Measurements from ENCODE around the gene NLRC5.
"Not testable (repeated sequence)": the region's sequence is repeated elsewhere in the genome, so short reads cannot be mapped to it uniquely, and the experiment has no call there.

The NLRC5 gene

GRCh38 chr16:57054771-57055170 is 65.4 kb downstream of the NLRC5 start:
- no peak for DNase-seq

DNA sequence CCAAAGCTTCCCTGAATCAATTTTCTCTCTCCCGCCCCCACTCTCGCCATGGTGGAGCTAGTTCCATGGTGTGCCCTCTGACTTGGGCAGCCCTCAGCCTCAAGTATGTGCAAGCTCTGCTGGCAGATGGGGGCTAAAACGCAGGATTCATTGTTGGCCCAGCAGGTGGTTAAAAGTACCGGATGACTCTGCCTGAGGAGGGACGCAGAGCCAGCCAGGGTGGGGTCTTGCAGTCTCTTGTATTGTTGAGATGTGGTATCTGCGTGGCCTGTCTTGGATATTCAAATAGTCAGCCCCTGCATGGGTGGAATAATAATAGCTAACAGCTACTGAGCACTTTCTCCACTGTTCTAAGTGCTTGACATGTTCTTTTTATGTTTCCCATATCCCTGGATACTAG is 66.3 kb downstream of the NLRC5 start:
- DNase-seq: no peak

GRCh38 chr16:57058291-57058861 is 69.0 kb downstream of the NLRC5 start:
- no peak for DNase-seq

GRCh38 chr16:57060323-57061083 is 71.1 kb downstream of the NLRC5 start:
- no peak for DNase-seq

DNA sequence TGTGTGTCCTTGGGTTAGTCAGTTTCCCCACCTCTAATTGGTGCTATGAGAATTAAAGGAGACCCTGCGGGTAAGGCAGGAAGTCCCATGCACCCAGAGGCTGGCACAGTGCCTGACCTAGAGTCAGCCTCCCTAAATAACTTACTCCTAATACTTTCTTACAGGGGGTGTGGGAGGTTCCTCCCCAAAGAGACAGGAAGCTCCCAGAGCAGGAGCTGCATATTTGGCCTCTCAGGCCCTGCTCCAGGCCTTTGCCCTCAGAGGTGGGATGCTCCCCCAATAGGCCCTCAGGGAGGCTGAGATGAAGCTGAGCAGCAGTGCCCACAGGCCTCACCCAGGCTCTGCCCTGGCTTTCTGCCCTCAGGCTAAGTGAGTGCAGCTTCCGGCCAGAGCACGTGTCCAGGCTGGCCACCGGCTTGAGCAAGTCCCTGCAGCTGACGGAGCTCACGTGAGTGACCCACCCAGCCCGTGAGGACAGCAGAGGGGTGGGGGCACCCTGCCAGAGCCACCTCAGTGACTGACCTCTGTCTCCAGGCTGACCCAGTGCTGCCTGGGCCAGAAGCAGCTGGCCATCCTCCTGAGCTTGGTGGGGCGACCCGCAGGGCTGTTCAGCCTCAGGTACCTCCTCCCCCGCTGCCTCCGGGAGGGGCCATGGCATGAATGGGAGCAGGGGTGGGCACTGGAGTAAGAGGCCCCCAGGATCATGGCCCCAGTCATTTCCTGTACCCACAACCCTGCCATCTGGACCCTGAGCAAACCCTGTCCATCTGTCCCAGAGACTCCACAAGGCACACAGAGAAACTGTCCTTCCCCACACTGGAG is 71.9 kb downstream of the NLRC5 start:
- DNase-seq: no peak

- no peak for DNase-seq
These were observed 73.0 kb downstream of the NLRC5 start for GRCh38 chr16:57062329-57062728.

- DNase-seq: not testable (repeated sequence)
These were observed 73.8 kb downstream of the NLRC5 start for GRCh38 chr16:57063189-57063588.

DNA sequence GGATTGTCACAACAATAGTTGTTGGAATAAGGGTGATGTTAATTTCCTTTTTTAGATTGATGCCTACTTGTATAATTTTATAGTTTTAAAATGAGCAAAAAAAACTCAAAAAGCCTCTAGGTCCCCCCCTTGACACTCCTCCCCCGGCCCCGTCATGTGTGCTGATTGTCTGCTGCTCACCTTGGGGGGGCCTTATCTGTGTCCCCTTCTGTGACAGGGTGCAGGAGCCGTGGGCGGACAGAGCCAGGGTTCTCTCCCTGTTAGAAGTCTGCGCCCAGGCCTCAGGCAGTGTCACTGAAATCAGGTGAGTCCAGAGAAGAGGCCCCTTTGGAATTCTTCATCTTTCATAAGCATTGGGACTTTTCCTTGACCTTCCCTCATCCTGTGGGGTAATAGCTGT is 75.6 kb downstream of the NLRC5 start:
- DNase-seq: no peak

DNA sequence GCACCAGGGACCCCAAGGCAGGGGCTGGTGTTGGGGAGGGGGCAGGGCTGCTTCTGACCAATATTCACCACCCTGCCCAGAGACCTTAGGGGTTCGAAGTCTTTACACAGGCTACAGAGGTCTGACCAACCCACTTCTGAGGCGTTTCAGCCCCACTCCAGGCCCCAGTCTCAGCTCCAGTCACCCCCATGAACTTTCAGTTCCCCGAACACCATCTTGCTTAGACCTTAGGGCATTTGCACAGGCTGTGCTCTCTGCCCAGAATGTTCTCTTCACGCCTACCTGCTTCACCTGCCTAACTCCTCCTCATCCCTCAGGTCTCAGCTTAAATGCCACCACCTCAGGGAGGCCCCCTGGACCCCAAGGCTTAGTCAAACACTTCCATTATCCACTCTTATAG is 77.3 kb downstream of the NLRC5 start:
- no peak for DNase-seq

DNA sequence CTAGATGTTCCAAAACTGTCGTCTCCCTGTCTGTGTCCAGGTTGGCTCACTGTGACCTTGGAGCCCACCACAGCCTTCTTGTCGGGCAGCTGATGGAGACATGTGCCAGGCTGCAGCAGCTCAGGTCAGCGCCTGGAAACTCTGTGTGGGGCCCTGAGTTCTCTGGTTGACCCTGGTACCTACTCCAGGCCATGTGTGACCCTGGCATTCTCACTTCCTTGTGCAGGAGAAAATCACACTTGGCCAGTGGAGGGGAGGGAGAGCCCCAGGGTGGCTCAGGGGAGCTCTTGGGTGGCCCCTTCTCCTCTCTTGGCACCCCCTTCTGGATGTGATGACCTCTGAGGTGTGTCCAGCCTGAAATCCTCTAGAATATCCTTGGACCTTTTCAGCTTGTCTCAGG is 78.0 kb downstream of the NLRC5 start:
- no peak for DNase-seq

DNA sequence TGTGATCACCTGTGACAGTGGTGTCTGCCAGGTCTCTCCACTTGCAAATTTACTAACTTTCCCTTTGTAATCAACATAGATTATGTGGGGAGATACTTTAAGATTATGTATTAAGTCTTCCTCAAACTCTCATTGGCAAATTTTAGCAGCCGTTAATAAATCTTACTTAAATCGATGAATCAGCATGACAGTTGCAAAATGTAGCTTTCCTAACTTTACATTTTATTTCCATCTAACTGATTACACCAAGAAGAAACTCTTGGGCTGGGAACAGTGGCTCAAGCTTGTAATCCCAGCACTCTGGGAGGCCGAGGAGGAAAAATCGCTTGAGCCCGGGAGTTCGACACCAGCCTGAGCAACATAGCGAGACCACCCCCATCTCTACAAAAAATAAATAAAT is 79.7 kb downstream of the NLRC5 start:
- no peak for DNase-seq

- no peak for DNase-seq
These were observed 80.4 kb downstream of the NLRC5 start for GRCh38 chr16:57069635-57070370.

GRCh38 chr16:57070424-57070823 is 81.1 kb downstream of the NLRC5 start:
- DNase-seq: no peak

GRCh38 chr16:57071081-57071732 is 81.8 kb downstream of the NLRC5 start:
- DNase-seq: not testable (repeated sequence)

DNA sequence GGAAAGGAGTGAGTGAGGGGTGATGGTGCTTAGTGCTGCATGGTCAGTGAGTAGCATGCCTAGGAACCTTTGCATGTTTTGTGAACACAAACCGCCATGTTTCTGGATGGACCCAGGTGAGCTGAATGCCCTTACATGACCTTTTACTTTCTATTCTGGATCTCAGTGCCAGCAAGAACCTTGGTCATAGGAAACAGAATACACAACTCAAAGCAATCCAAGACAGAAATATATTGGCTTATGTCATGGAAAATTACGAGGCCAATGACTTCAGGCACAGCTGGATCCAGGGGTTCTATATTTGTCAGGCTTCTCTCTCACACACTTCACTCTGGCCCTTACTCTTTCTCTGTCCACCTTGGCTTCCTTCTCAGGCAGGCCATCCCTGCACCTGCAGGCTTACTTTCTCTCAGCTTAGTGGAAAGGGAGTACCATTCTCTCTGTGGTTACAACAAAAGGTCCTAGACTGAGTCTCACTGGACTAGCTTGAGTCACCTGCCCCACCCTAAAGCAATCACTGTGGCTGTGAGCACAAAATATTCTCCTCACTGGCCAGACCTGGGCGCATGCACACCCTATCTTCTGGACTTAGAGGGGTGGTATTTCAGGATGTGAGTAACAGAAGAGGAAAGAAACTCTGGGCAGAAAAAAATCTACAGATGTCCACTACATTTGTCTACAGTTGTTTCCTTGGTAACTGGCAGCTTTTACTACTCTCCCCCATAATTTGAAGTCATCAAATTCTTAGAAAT is 82.7 kb downstream of the NLRC5 start:
- no peak for DNase-seq

GRCh38 chr16:57072616-57073275 is 83.4 kb downstream of the NLRC5 start:
- DNase-seq: no peak

DNA sequence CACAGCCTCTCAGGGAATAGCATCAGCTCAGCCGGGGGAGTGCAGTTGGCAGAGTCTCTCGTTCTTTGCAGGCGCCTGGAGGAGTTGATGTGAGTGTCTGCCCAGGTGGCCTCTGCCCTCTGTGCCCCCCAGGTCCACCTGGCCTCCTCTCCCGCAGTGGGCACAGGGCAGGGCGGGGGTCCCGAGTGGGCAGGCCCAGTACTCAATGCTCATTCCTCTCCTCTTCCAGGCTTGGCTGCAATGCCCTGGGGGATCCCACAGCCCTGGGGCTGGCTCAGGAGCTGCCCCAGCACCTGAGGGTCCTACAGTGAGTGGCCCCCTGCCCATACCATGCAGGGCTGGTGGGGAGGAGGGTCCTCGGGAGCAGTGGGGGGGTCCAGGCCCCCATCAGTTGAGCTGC is 88.4 kb downstream of the NLRC5 start:
- no peak for DNase-seq

DNA sequence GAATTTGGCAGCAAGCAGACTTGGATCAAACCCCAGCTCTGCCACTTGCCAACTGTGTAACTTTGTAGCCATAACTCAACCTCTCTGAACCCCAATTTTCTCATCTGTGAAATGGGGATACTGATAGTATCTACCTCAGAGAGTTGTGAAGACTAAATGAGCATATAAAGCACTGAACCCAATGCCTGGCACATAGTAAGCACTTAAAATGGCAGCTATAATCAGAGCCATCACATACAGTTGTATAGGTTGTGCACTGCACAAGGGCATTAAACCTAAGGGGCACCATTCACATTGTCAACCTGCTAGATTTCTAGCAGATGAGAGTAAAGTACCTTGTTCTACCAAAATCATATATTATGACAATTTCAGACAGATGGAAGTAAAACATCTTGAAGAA is 92.4 kb downstream of the NLRC5 start:
- no peak for DNase-seq

GRCh38 chr16:57082664-57083063 is 93.3 kb downstream of the NLRC5 start:
- DNase-seq: no peak

- no peak for DNase-seq
These were observed 94.2 kb downstream of the NLRC5 start for GRCh38 chr16:57083485-57084126.

DNA sequence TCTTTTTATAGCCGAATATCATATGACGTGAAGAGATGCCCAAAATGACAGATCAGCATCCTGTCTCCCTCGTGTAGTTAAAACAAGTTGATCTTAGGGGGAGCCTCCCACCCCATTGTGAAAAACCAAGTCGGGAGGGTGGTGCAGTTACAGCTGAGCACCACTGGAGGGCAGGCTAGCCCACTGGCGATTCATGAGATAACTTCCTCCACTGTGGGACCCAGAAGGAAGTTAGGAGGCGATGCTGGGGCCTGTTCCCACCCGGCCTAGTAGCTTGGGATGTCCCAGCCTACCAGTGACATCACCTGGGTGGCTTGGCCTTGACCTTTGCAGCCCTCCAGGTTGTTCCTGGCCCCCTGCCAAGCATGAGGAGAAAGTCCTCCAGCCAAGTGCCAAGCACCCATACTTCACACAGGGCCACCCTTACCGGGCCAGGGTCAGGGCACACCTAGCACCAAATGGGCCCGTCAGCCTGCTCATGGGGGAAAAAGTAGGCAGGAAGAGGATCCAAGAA is 95.0 kb downstream of the NLRC5 start:
- no peak for DNase-seq

Data from cerebellar nuclear complex (tissue), 1 donor.